NK-92 (cell line): Measurements from ENCODE around the gene GAN.

ENCODE experiments used
- DNase-seq: peaks from one replicate; lab custom pipeline; 2025; ENCODE audit not compliant: unreplicated experiment; lab: John Stamatoyannopoulos, UW

The GAN gene

GRCh38 chr16:81350306-81350615 lies 35.5 kb downstream of the GAN start:
- DNase-seq: no peak

- DNase-seq: no peak
Observed at GRCh38 chr16:81353895-81354294, 39.1 kb downstream of the GAN start.

- DNase-seq: no peak
Observed at GRCh38 chr16:81357711-81358260, 43.0 kb downstream of the GAN start.

- no peak for DNase-seq
Observed at GRCh38 chr16:81358860-81359259, 44.1 kb downstream of the GAN start.

GRCh38 chr16:81360135-81360534 lies 45.4 kb downstream of the GAN start:
- DNase-seq: no peak

GRCh38 chr16:81365731-81366130 lies 51.0 kb downstream of the GAN start:
- DNase-seq: no peak

- no peak for DNase-seq
Observed at GRCh38 chr16:81366316-81366932, 51.7 kb downstream of the GAN start.

GRCh38 chr16:81367821-81368220 lies 53.1 kb downstream of the GAN start:
- no peak for DNase-seq

- DNase-seq: no peak
Observed at GRCh38 chr16:81369888-81370504, 55.2 kb downstream of the GAN start.

- no peak for DNase-seq
Observed at GRCh38 chr16:81371106-81371505, 56.3 kb downstream of the GAN start.

- no peak for DNase-seq
Observed at GRCh38 chr16:81374550-81374949, 59.8 kb downstream of the GAN start.

GRCh38 chr16:81376880-81377279 lies 62.1 kb downstream of the GAN start:
- no peak for DNase-seq

- no peak for DNase-seq
Observed at GRCh38 chr16:81378049-81378448, 63.3 kb downstream of the GAN start.

- DNase-seq: no peak
Observed at GRCh38 chr16:81380932-81381331, 66.2 kb downstream of the GAN start.

GRCh38 chr16:81384006-81384405 lies 69.2 kb downstream of the GAN start:
- no peak for DNase-seq

- no peak for DNase-seq
Observed at GRCh38 chr16:81385031-81385756, 70.4 kb downstream of the GAN start.

GRCh38 chr16:81388357-81388756 lies 73.6 kb downstream of the GAN start:
- DNase-seq: no peak

GRCh38 chr16:81390840-81391239 lies 76.1 kb downstream of the GAN start:
- no peak for DNase-seq

GRCh38 chr16:81392011-81392410 lies 77.2 kb downstream of the GAN start:
- DNase-seq: no peak

- no peak for DNase-seq
Observed at GRCh38 chr16:81394416-81394815, 79.7 kb downstream of the GAN start.

- no peak for DNase-seq
Observed at GRCh38 chr16:81394966-81395655, 80.3 kb downstream of the GAN start.
